ENCODE data around the gene ANKRD42. TPM values are rescaled to one million over a fixed set of nuclear protein-coding genes. Genes with fewer than 3 reads are reported as not detected.

Gene ANKRD42
- 4.7 TPM for total RNA-seq
- long read RNA-seq, full-length matches to known transcripts, result 2 of 3 reads
- long read RNA-seq, partial matches to known transcripts, result 0 of 3 reads
- long read RNA-seq, other reads (novel, unspliced or antisense), result 1 of 3 reads

- ATAC-seq (peak; percentile 96), DNase-seq (ENCODE audit: missing footprints) (peak; percentile 95)
- intact Hi-C loops (cut with DNase I), result loop anchor here (1.0 to 5.0 kb wide), 3 partner anchors 37 to 292 kb away; partner anchors contain the start of genes DDIAS, PCF11 and RAB30
Measured at GRCh38 chr11:83193315-83194280, at the start of gene ANKRD42. Gene ANKRD42 (plus strand): TSS chr11:83193712. CDS start chr11:83194671, 959 bp downstream.

GRCh38 chr11:83147895-83148294 lies 45.6 kb upstream of the ANKRD42 start:
- intact Hi-C loops (cut with DNase I), result no loop called here
- no peak for DNase-seq (ENCODE audit: missing footprints)
- ATAC-seq, result no peak

GRCh38 chr11:83150450-83150849 lies 43.1 kb upstream of the ANKRD42 start:
- no peak for ATAC-seq
- intact Hi-C loops (cut with DNase I), result no loop called here
- DNase-seq (ENCODE audit: missing footprints), result no peak

- DNase-seq (ENCODE audit: missing footprints) (no peak), ATAC-seq (no peak)
- intact Hi-C loops (cut with DNase I), result no loop called here
Measured at GRCh38 chr11:83151274-83151977, 42.1 kb upstream of the ANKRD42 start.

- DNase-seq (ENCODE audit: missing footprints), result no peak
- ATAC-seq, result no peak
- intact Hi-C loops (cut with DNase I), result no loop called here
Measured at GRCh38 chr11:83152264-83152663, 41.2 kb upstream of the ANKRD42 start.

- no peak for ATAC-seq
- DNase-seq (ENCODE audit: missing footprints), result no peak
- intact Hi-C loops (cut with DNase I), result no loop called here
Measured at GRCh38 chr11:83153764-83154163, 39.7 kb upstream of the ANKRD42 start.

- ATAC-seq, result peak; percentile 97
- intact Hi-C loops (cut with DNase I), result loop anchor here (2.0 to 5.0 kb wide), 3 partner anchors 36 to 256 kb away; partner anchors contain the start of genes ANKRD42, DDIAS and PRCP
- DNase-seq (ENCODE audit: missing footprints), result peak; percentile 99
Measured at GRCh38 chr11:83156144-83156995, 37.1 kb upstream of the ANKRD42 start.

GRCh38 chr11:83156996-83157593 lies 36.4 kb upstream of the ANKRD42 start, which contains the start of gene PCF11:
Gene PCF11 (plus strand): TSS chr11:83157131. CDS start chr11:83157440, 309 bp downstream.
- ATAC-seq (peak; percentile 17), DNase-seq (ENCODE audit: missing footprints) (no peak)
- intact Hi-C loops (cut with DNase I), result loop anchor here (1.0 to 5.0 kb wide), 4 partner anchors 36 to 256 kb away; partner anchors contain the start of genes ANKRD42, DDIAS, PRCP and RAB30

- ATAC-seq (peak; percentile 28), DNase-seq (ENCODE audit: missing footprints) (peak; percentile 63)
- intact Hi-C loops (cut with DNase I), result loop anchor here (1.0 to 5.0 kb wide), 4 partner anchors 35 to 257 kb away; partner anchors contain the start of genes ANKRD42, DDIAS, PRCP and RAB30
Measured at GRCh38 chr11:83157594-83158356, 35.7 kb upstream of the ANKRD42 start.

GRCh38 chr11:83158357-83158786 lies 35.1 kb upstream of the ANKRD42 start:
- intact Hi-C loops (cut with DNase I), result loop anchor here (5.0 kb wide), 1 partner anchor 161 kb away; no protein-coding TSS in a partner anchor
- DNase-seq (ENCODE audit: missing footprints) (no peak), ATAC-seq (no peak)

GRCh38 chr11:83158965-83159901 lies 34.3 kb upstream of the ANKRD42 start:
- ATAC-seq (no peak), DNase-seq (ENCODE audit: missing footprints) (no peak)
- intact Hi-C loops (cut with DNase I), result loop anchor here (5.0 kb wide), 1 partner anchor 162 kb away; no protein-coding TSS in a partner anchor

- intact Hi-C loops (cut with DNase I), result loop anchor here (5.0 kb wide), 1 partner anchor 163 kb away; no protein-coding TSS in a partner anchor
- DNase-seq (ENCODE audit: missing footprints) (no peak), ATAC-seq (no peak)
Measured at GRCh38 chr11:83159902-83160865, 33.3 kb upstream of the ANKRD42 start.

- intact Hi-C loops (cut with DNase I), result no loop called here
- ATAC-seq, result no peak
- DNase-seq (ENCODE audit: missing footprints), result no peak
Measured at GRCh38 chr11:83161610-83162199, 31.8 kb upstream of the ANKRD42 start.

- DNase-seq (ENCODE audit: missing footprints) (no peak), ATAC-seq (no peak)
- intact Hi-C loops (cut with DNase I), result no loop called here
Measured at GRCh38 chr11:83162377-83162776, 31.1 kb upstream of the ANKRD42 start.
